IMR-90 (cell line): ENCODE data around the gene NTF3. TPM values are rescaled to one million over a fixed set of nuclear protein-coding genes. Genes with fewer than 3 reads are reported as not detected.
"Not testable (repeated sequence)": the region's sequence is repeated elsewhere in the genome, so short reads cannot be mapped to it uniquely, and the experiment has no call there.

Experiments
- ATAC-seq: fragments of 200-7000 bp; cut with Tn5 transposase; 2 replicates; pipeline ENCODE4 v1.9.1; 2020; ENCODE audit warnings: low read depth, mild to moderate bottlenecking, moderate library complexity
- BruUV-seq: library from RNA; stranded (reverse); fragments of 400-500 nt; replicated peaks from 2 replicates; lab custom pipeline; 2021; lab: Mats Ljungman, UMichigan
- CTCF ChIA-PET: fragments of 300-600 bp; formaldehyde crosslinking; extraction: SDS; loops from one replicate; lab custom pipeline; 2021; ENCODE audit warnings: antibody characterized with exemption; lab: Yijun Ruan, JAX
- POLR2A ChIA-PET: fragments of 300-600 bp; sonication (Branson Sonifier 250); formaldehyde crosslinking; loops from one replicate; lab custom pipeline; 2022; ENCODE audit warnings: antibody characterized with exemption; ENCODE audit not compliant: unreplicated experiment; lab: Charles Lee
- DNase-seq: peaks from one replicate; pipeline ENCODE4 v3.0.0; 2013
- H2AFZ ChIP-seq: replicated peaks from 2 replicates; pipeline ENCODE3; 2013; ENCODE audit warnings: low read length, mild to moderate bottlenecking; ENCODE audit not compliant: poor library complexity
- H2AK5ac ChIP-seq: 2 replicates; pipeline ENCODE4 v1.6.1; 2013; ENCODE audit warnings: low read depth, low read length, inconsistent platforms
- H2AK9ac ChIP-seq: replicated peaks from 2 replicates; pipeline ENCODE3; 2013; ENCODE audit warnings: mild to moderate bottlenecking, low read depth, low read length, moderate library complexity; ENCODE audit not compliant: poor library complexity
- H2BK120ac ChIP-seq: 2 replicates; pipeline ENCODE4 v1.6.1; 2013; ENCODE audit warnings: low read depth, low read length, inconsistent platforms
- H2BK15ac ChIP-seq: 3 replicates; pipeline ENCODE4 v1.6.1; 2013; ENCODE audit warnings: low read depth, low read length, inconsistent platforms
- H2BK20ac ChIP-seq: 2 replicates; pipeline ENCODE4 v1.6.1; 2013; ENCODE audit warnings: low read depth, mild to moderate bottlenecking, inconsistent platforms, low read length, moderate library complexity
- H2BK5ac ChIP-seq: 2 replicates; pipeline ENCODE4 v1.6.1; 2013; ENCODE audit warnings: mild to moderate bottlenecking, low read depth, low read length, inconsistent platforms; ENCODE audit not compliant: poor library complexity, severe bottlenecking
- H3K14ac ChIP-seq: replicated peaks from 2 replicates; pipeline ENCODE4 v1.6.1; 2013; ENCODE audit warnings: low read depth, low read length, inconsistent platforms
- H3K18ac ChIP-seq: 2 replicates; pipeline ENCODE4 v1.6.1; 2013; ENCODE audit warnings: low read depth, low read length, control low read depth
- H3K23ac ChIP-seq: 2 replicates; pipeline ENCODE4 v1.6.1; 2013; ENCODE audit warnings: low read depth, low read length, inconsistent platforms
- H3K27ac ChIP-seq: 2 replicates; pipeline ENCODE4 v1.5.1; 2013; ENCODE audit warnings: mild to moderate bottlenecking, control low read depth, low read length; ENCODE audit not compliant: insufficient read depth
- H3K27me3 ChIP-seq: 2 replicates; pipeline ENCODE4 v1.6.1; 2013; ENCODE audit warnings: low read length; ENCODE audit not compliant: control insufficient read depth, insufficient read depth
- H3K36me3 ChIP-seq: 2 replicates; pipeline ENCODE4 v1.6.1; 2013; ENCODE audit warnings: low read length, mixed read lengths; ENCODE audit not compliant: control insufficient read depth, insufficient read depth
- H3K4ac ChIP-seq: 2 replicates; pipeline ENCODE4 v1.6.1; 2013; ENCODE audit warnings: low read depth, low read length, inconsistent platforms
- H3K4me1 ChIP-seq: 2 replicates; pipeline ENCODE4 v1.6.1; 2013; ENCODE audit warnings: low read length, mixed read lengths; ENCODE audit not compliant: control insufficient read depth, insufficient read depth
- H3K4me2 ChIP-seq: 2 replicates; pipeline ENCODE4 v1.6.1; 2013; ENCODE audit warnings: low read depth, mild to moderate bottlenecking, control low read depth, low read length, moderate library complexity
- H3K4me3 ChIP-seq: 2 replicates; pipeline ENCODE4 v1.5.1; 2013; ENCODE audit warnings: low read depth, mild to moderate bottlenecking, control low read depth, low read length, moderate library complexity; ENCODE audit not compliant: insufficient read depth
- H3K56ac ChIP-seq: 2 replicates; pipeline ENCODE4 v1.6.1; 2013; ENCODE audit warnings: low read length, inconsistent platforms; ENCODE audit not compliant: insufficient read depth; ENCODE audit errors: extremely low read depth
- H3K79me1 ChIP-seq, 2 experiments: 2 replicates each; pipeline ENCODE4 v1.6.1; 2013; ENCODE audit warnings: low read length in 2 of 2, inconsistent platforms in 1 of 2, low read depth in 1 of 2
- H3K9ac ChIP-seq: 2 replicates; pipeline ENCODE4 v1.6.1; 2013; ENCODE audit warnings: low read depth, low read length, control low read depth
- H3K9me1 ChIP-seq: 2 replicates; pipeline ENCODE4 v1.6.1; 2013; ENCODE audit warnings: low read length, inconsistent platforms; ENCODE audit not compliant: insufficient read depth
- H3K9me3 ChIP-seq: 2 replicates; pipeline ENCODE4 v1.6.1; 2013; ENCODE audit warnings: low read length; ENCODE audit not compliant: control insufficient read depth, insufficient read depth
- H4K20me1 ChIP-seq: 2 replicates; pipeline ENCODE4 v1.6.1; 2013; ENCODE audit warnings: low read length, inconsistent platforms; ENCODE audit not compliant: insufficient read depth
- H4K5ac ChIP-seq: 2 replicates; pipeline ENCODE4 v1.6.1; 2013; ENCODE audit warnings: mild to moderate bottlenecking, low read depth, low read length, control low read depth
- H4K8ac ChIP-seq, 2 experiments: 2 replicates each; pipeline ENCODE4 v1.6.1; 2013; ENCODE audit warnings: low read depth in 2 of 2, low read length in 2 of 2, control low read depth in 1 of 2, inconsistent platforms in 1 of 2
- H4K91ac ChIP-seq: 2 replicates; pipeline ENCODE4 v1.6.1; 2013; ENCODE audit warnings: low read depth, low read length, inconsistent platforms; ENCODE audit not compliant: insufficient read depth
- BHLHE40 ChIP-seq: fragments of 150-350 bp; IDR thresholded peaks from 2 replicates; pipeline ENCODE4 v1.6.1; 2016; ENCODE audit warnings: mild to moderate bottlenecking, low read depth, low read length
- CEBPB ChIP-seq: IDR thresholded peaks from 2 replicates; pipeline ENCODE4 v1.6.1; 2012; ENCODE audit warnings: low read depth, low read length, improper control_type of control experiment
- FOS ChIP-seq: fragments of 150-350 bp; IDR thresholded peaks from 2 replicates; pipeline ENCODE4 v1.6.1; 2016; ENCODE audit warnings: low read depth, low read length
- MAFK ChIP-seq: IDR thresholded peaks from 2 replicates; pipeline ENCODE4 v1.6.1; 2012; ENCODE audit warnings: low read depth, low read length, improper control_type of control experiment
- MAZ ChIP-seq: IDR thresholded peaks from 2 replicates; pipeline ENCODE4 v1.6.1; 2012; ENCODE audit warnings: low read depth, mild to moderate bottlenecking, low read length, improper control_type of control experiment, moderate library complexity, borderline replicate concordance
- RFX5 ChIP-seq: IDR thresholded peaks from 2 replicates; pipeline ENCODE4 v1.8.0; 2012; ENCODE audit warnings: low read depth, mild to moderate bottlenecking, low read length, moderate library complexity
- WGBS, 2 experiments: methylation state at CpG; one replicate each; pipeline versions ENCODE4 v1.1.5 to v1.1.7; 2013; ENCODE audit warnings: missing lambda C conversion rate in 2 of 2; ENCODE audit not compliant: insufficient read length in 1 of 2; ENCODE audit errors: extremely low coverage in 2 of 2; 5-methylcytosine and 5-hydroxymethylcytosine counted together
- dilution Hi-C: fragments of 300-500 bp; cut with HindIII; formaldehyde crosslinking; loops from one replicate; pipeline ENCODE4 v1.14.3; 2018; ENCODE audit warnings: low sequenced_read_pairs; ENCODE audit not compliant: unreplicated experiment
- in situ Hi-C: fragments of 300-500 bp; cut with MboI; formaldehyde crosslinking; loops from 3 replicates; pipeline ENCODE4 v1.14.3; 2019; ENCODE audit warnings: low sequenced_read_pairs, inconsistent platforms, mixed read lengths
- intact Hi-C: fragments of 100-400 bp; cut with micrococcal nuclease; formaldehyde crosslinking; loops from 2 replicates; pipeline ENCODE4 v1.10.0; 2022
- polyA plus RNA-seq, 3 experiments: library from polyadenylated mRNA; depleted of rRNA; stranded (reverse); fragments of >200 nt; gene quantifications; 2 replicates each; pipeline ENCODE4 v1.2.3, GENCODE V29; 2012; ENCODE audit warnings: low replicate concordance in 1 of 3
- total RNA-seq: library from RNA; depleted of rRNA; stranded (reverse); fragments of >200 nt; gene quantifications from 2 replicates; pipeline ENCODE4 v1.2.3, GENCODE V29; 2012
- TF ChIP-seq, protein P1 (sequence below): fragments of 150-350 bp; IDR thresholded peaks from 2 replicates; pipeline ENCODE4 v1.6.1; 2017; ENCODE audit warnings: mild to moderate bottlenecking, antibody characterized with exemption, low read length, low read depth

The NTF3 gene
- total and polyA plus RNA-seq, 2 of the 4 experiments (the other 2 are of a cell fraction) = 12.2 to 32.4 TPM

DNA sequence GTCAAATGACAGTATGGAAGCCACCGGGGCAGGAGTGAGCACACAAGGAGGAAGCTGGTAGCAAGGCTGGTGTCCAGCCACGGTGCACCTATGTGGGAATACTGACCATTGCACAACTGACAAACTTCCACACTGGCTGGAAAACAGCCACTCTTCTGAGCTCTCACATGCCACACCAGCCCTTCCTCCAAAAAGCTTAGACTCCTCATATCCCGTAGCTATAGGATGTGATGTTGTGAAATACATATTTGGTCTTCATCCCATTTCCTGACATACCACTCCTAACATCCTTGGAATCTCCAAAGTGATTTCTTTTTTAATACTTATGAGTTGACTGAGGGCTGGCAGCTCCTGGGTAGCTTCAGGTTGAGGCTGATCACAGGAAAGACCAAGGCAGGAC lies 103.6 kb downstream of the NTF3 start:
- dilution Hi-C loops (no loop called here), in situ Hi-C loops (no loop called here), intact Hi-C loops (no loop called here)
- Histone ChIP-seq H3K9ac (no peak overlapping the region), H4K91ac (no peak overlapping the region; the same call in 1 of the 2 replicates), H2AFZ (no peak overlapping the region), H3K27ac (no peak overlapping the region), H4K20me1 (no peaks in the 10 kb centered on the region), H2BK15ac (no peak overlapping the region), H3K36me3 (no peaks in the 10 kb centered on the region), H3K4me2 (no peak overlapping the region), H4K8ac (no peak overlapping the region), H3K79me1 (no peaks in the 10 kb centered on the region), H2AK9ac (no peak overlapping the region), H2BK20ac (no peak overlapping the region), H4K5ac (no peak overlapping the region), H3K56ac (no peak overlapping the region), H3K14ac (no peak overlapping the region), H2BK120ac (no peak overlapping the region), H3K18ac (no peak overlapping the region), H3K9me3 (no peaks in the 10 kb centered on the region; the same call in 1 of the 2 replicates), H3K27me3 (peaks cover 10% of the 10 kb centered on the region), H2AK5ac (no peak overlapping the region), H3K9me1 (no peaks in the 10 kb centered on the region), H2BK5ac (no peak overlapping the region), H3K4me3 (no peak overlapping the region), H3K4me1 (peaks cover 2% of the 10 kb centered on the region; the same call in 1 of the 2 replicates), H3K23ac (no peak overlapping the region), H3K4ac (no peak overlapping the region)
- DNase-seq (peak; percentile 53), ATAC-seq (no peak)
- ChIA-PET POLR2A (no interaction called here), CTCF (no interaction called here)
- WGBS, 2 experiments = no CpG with 5 or more reads among the region's 3 CpGs
- BruUV-seq = no TSS peak
- no peak for TF ChIP-seq MAZ
- TF ChIP-seq BHLHE40 = no peak
- TF ChIP-seq CEBPB = peak; percentile 77
- no peak for TF ChIP-seq FOS
- TF ChIP-seq, protein P1, sequence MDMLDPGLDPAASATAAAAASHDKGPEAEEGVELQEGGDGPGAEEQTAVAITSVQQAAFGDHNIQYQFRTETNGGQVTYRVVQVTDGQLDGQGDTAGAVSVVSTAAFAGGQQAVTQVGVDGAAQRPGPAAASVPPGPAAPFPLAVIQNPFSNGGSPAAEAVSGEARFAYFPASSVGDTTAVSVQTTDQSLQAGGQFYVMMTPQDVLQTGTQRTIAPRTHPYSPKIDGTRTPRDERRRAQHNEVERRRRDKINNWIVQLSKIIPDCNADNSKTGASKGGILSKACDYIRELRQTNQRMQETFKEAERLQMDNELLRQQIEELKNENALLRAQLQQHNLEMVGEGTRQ = no peak
- TF ChIP-seq MAFK = no peak
- TF ChIP-seq RFX5 = no peak

DNA sequence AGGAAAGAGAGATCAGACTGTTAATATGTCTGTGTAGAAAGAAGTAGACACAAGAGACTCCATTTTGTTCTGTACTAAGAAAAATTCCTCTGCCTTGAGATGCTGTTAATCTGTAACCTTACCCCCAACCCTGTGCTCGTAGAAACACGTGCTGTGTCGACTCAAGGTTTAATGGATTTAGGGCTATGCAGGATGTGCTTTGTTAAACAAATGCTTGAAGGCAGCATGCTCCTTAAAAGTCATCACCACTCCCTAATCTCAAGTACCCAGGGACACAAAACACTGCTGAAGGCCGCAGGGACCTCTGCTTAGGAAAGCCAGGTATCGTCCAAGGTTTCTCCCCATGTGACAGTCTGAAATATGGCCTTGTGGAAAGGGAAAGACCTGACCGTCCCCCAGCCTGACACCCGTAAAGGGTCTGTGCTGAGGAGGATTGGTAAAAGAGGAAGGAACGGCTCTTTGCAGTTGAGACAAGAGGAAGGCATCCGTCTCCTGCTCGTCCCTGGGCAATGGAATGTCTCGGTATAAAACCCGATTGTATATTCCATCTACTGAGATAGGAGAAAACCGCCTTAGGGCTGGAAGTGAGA lies 105.2 kb downstream of the NTF3 start:
- H2BK120ac ChIP-seq, H3K36me3 ChIP-seq, H3K14ac ChIP-seq, H3K4ac ChIP-seq, H3K4me2 ChIP-seq, H4K8ac ChIP-seq, H4K20me1 ChIP-seq, H2BK15ac ChIP-seq, H3K9ac ChIP-seq, H3K56ac ChIP-seq, H2BK20ac ChIP-seq, H2AK5ac ChIP-seq, DNase-seq, H3K23ac ChIP-seq, H2BK5ac ChIP-seq, H3K79me1 ChIP-seq, H3K18ac ChIP-seq, CTCF ChIA-PET, ATAC-seq, H2AFZ ChIP-seq, H3K4me1 ChIP-seq, BruUV-seq, in situ Hi-C loops, dilution Hi-C loops, H3K4me3 ChIP-seq, H4K5ac ChIP-seq, H3K27ac ChIP-seq, POLR2A ChIA-PET, intact Hi-C loops, H3K9me1 ChIP-seq, H3K9me3 ChIP-seq, H4K91ac ChIP-seq, H2AK9ac ChIP-seq: not testable (repeated sequence)
- WGBS, 2 experiments = no CpG with 5 or more reads among the region's 13 CpGs
- peaks cover 10% of the 10 kb centered on the region for H3K27me3 ChIP-seq
